ENCODE measurements around the gene HHIPL1.

HHIPL1 gene

GRCh38 chr14:99708449-99708848, 63.5 kb downstream of the HHIPL1 start:
- DNase-seq (ENCODE audit: low read depth in 1 of 2, low spot score in 1 of 2) = no peak

- DNase-seq (ENCODE audit: low read depth in 1 of 2, low spot score in 1 of 2) = no peak
Observed at GRCh38 chr14:99713972-99714371, 69.0 kb downstream of the HHIPL1 start.

GRCh38 chr14:99715266-99716000, 70.5 kb downstream of the HHIPL1 start:
- DNase-seq (ENCODE audit: low read depth in 1 of 2, low spot score in 1 of 2) = no peak

- no peak for DNase-seq (ENCODE audit: low read depth in 1 of 2, low spot score in 1 of 2)
Observed at GRCh38 chr14:99716091-99716849, 71.3 kb downstream of the HHIPL1 start.

GRCh38 chr14:99716850-99717681, 72.1 kb downstream of the HHIPL1 start:
- no peak for DNase-seq (ENCODE audit: low read depth in 1 of 2, low spot score in 1 of 2)

GRCh38 chr14:99717682-99718013, 72.7 kb downstream of the HHIPL1 start:
- DNase-seq (ENCODE audit: low read depth in 1 of 2, low spot score in 1 of 2) = no peak

- no peak for DNase-seq (ENCODE audit: low read depth in 1 of 2, low spot score in 1 of 2)
Observed at GRCh38 chr14:99718031-99718810, 73.3 kb downstream of the HHIPL1 start.

GRCh38 chr14:99718811-99719192, 73.9 kb downstream of the HHIPL1 start:
- DNase-seq (ENCODE audit: low read depth in 1 of 2, low spot score in 1 of 2) = no peak

- DNase-seq (ENCODE audit: low read depth in 1 of 2, low spot score in 1 of 2) = no peak
Observed at GRCh38 chr14:99720941-99721791, 76.2 kb downstream of the HHIPL1 start.

GRCh38 chr14:99721792-99722516, 77.0 kb downstream of the HHIPL1 start:
- DNase-seq (ENCODE audit: low read depth in 1 of 2, low spot score in 1 of 2) = no peak

- DNase-seq (ENCODE audit: low read depth in 1 of 2, low spot score in 1 of 2) = no peak
Observed at GRCh38 chr14:99722741-99723140, 77.8 kb downstream of the HHIPL1 start.

- DNase-seq (ENCODE audit: low read depth in 1 of 2, low spot score in 1 of 2) = no peak
Observed at GRCh38 chr14:99724196-99724891, 79.4 kb downstream of the HHIPL1 start.

- DNase-seq (ENCODE audit: low read depth in 1 of 2, low spot score in 1 of 2) = no peak
Observed at GRCh38 chr14:99724939-99725773, 80.2 kb downstream of the HHIPL1 start.

GRCh38 chr14:99725774-99726537, 81.0 kb downstream of the HHIPL1 start:
- no peak for DNase-seq (ENCODE audit: low read depth in 1 of 2, low spot score in 1 of 2)

GRCh38 chr14:99726538-99727095, 81.7 kb downstream of the HHIPL1 start:
- no peak for DNase-seq (ENCODE audit: low read depth in 1 of 2, low spot score in 1 of 2)

- no peak for DNase-seq (ENCODE audit: low read depth in 1 of 2, low spot score in 1 of 2)
Observed at GRCh38 chr14:99727096-99727870, 82.4 kb downstream of the HHIPL1 start.
